Peyer's patch (tissue), 4 donors: ENCODE data around the gene RTTN. TPM values are rescaled to one million over a fixed set of nuclear protein-coding genes. Genes with fewer than 3 reads are reported as not detected.

Source experiments
- DNase-seq, 3 donors: peaks; one replicate each; pipeline ENCODE4 v3.0.0-alpha.2; 2017 to 2019
- H3K27ac ChIP-seq, 4 donors: fragments of 200-600 bp; sonication (generic); one replicate each; pipeline ENCODE4 v1.5.1; 2016 to 2019
- H3K27me3 ChIP-seq, 2 donors: fragments of 200-600 bp; sonication (generic); one replicate each; pipeline ENCODE4 v1.5.1; 2019
- H3K36me3 ChIP-seq, 3 donors: fragments of 200-600 bp; sonication (generic); one replicate each; pipeline ENCODE4 v1.5.1; 2016 to 2019
- H3K4me1 ChIP-seq, 4 donors: fragments of 200-600 bp; sonication (generic); one replicate each; pipeline ENCODE4 v1.5.1; 2016 to 2019
- H3K4me3 ChIP-seq, 4 donors: fragments of 200-600 bp; sonication (generic); 1 replicate in 3 of 4; 2 replicates in 1 of 4; pipeline ENCODE4 v1.5.1; 2016 to 2019; ENCODE audit warnings: mild to moderate bottlenecking in 1 of 4
- H3K9me3 ChIP-seq, 4 donors: fragments of 200-600 bp; sonication (generic); one replicate each; pipeline ENCODE4 v1.5.1; 2016 to 2019; ENCODE audit warnings: mild to moderate bottlenecking in 1 of 4
- CTCF ChIP-seq, 6 experiments: fragments of 450-650 bp in 4 of 6; fragments of 200-600 bp in 2 of 6; sonication (generic) in 1 of 6; IDR thresholded peaks; one replicate each; pipeline ENCODE4 v1.5.1; 2017 to 2019; ENCODE audit warnings: antibody characterized with exemption in 6 of 6, mild to moderate bottlenecking in 3 of 6, moderate library complexity in 1 of 6
- POLR2A ChIP-seq, 2 donors: fragments of 450-650 bp; IDR thresholded peaks; one replicate each; pipeline ENCODE4 v1.5.1; 2017; ENCODE audit warnings: antibody characterized with exemption in 2 of 2, mild to moderate bottlenecking in 2 of 2, moderate library complexity in 2 of 2
- total RNA-seq, 4 donors: library from RNA; depleted of rRNA; stranded (reverse); fragments of >200 nt; gene quantifications; one replicate each; pipeline ENCODE4 v1.1.0, GENCODE V29; 2016

The RTTN gene
- total RNA-seq, 4 donors from 2014 or later, result 15.3 to 28.1 (median 22.2) TPM

GRCh38 chr18:70148039-70148938 lies 57.2 kb downstream of the RTTN start:
- Histone ChIP-seq H3K4me3 (no peak overlapping the region), H3K9me3 (no peaks in the 10 kb centered on the region), H3K27ac (no peak overlapping the region), H3K36me3 (peaks cover 0 to 14% (median 0%) of the 10 kb centered on the region in 3 donors), H3K27me3 (no peaks in the 10 kb centered on the region), H3K4me1 (no peaks in the 10 kb centered on the region)
- DNase-seq, result no peak
- TF ChIP-seq POLR2A (IDR thresholded peaks at IDR 0.05), result no peak
- no peak for TF ChIP-seq CTCF (IDR thresholded peaks at IDR 0.05)

DNA sequence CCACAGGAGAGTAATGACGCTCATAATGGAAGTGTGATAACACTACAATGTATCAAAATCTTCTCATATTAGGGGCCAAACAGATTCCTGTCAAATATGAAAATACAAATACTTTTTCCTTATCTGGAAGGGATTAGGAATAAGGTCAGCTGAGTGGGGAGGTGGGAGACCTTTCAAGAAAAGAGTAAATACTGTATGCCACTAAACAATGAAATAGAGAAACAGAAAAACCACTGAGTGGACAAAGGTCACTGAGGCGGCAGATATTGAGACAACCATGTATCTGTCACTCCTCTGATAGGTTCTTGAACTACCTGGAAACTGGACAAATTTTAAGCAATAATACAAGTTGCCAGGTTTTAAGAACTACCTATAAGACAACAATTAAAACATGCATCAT lies 59.3 kb downstream of the RTTN start:
- peaks cover 0 to 14% (median 0%) of the 10 kb centered on the region in 3 donors for H3K36me3 ChIP-seq
- H3K27me3 ChIP-seq, result no peaks in the 10 kb centered on the region
- no peak for TF ChIP-seq POLR2A (IDR thresholded peaks at IDR 0.05)
- no peak for TF ChIP-seq CTCF (IDR thresholded peaks at IDR 0.05)
- no peak for DNase-seq
- no peaks in the 10 kb centered on the region for H3K9me3 ChIP-seq
- no peaks in the 10 kb centered on the region for H3K4me1 ChIP-seq
- H3K4me3 ChIP-seq, result no peak overlapping the region
- no peak overlapping the region for H3K27ac ChIP-seq

DNA sequence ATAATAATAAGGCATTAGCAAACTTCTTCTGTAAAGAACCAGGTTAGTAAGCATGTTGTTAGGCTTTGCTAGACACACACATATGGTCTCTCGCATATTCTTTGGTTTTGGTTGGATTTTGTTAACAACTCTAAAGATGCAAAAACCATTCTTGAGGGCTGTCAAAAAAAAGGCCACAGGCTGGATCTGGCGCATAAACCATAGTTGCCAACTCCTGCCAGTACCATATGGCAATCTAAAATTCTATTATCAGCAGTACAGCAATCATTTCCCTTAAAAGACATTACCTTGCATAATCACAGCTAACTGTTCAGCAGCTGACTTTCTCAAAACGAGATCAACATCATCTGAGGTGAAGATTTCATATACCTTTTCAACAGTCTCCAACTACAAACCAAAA lies 63.5 kb downstream of the RTTN start:
- Histone ChIP-seq H3K4me1 (no peaks in the 10 kb centered on the region), H3K36me3 (peaks cover 0 to 4% (median 0%) of the 10 kb centered on the region in 3 donors), H3K9me3 (no peaks in the 10 kb centered on the region), H3K4me3 (no peak overlapping the region), H3K27me3 (no peaks in the 10 kb centered on the region), H3K27ac (no peak overlapping the region)
- TF ChIP-seq CTCF (IDR thresholded peaks at IDR 0.05) (no peak), POLR2A (IDR thresholded peaks at IDR 0.05) (no peak)
- no peak for DNase-seq

- H3K27me3 ChIP-seq, result no peaks in the 10 kb centered on the region
- H3K4me1 ChIP-seq, result no peaks in the 10 kb centered on the region
- no peak overlapping the region for H3K27ac ChIP-seq
- peaks cover 0 to 4% (median 0%) of the 10 kb centered on the region in 3 donors for H3K36me3 ChIP-seq
- TF ChIP-seq POLR2A (IDR thresholded peaks at IDR 0.05) (no peak), CTCF (IDR thresholded peaks at IDR 0.05) (no peak)
- no peak overlapping the region for H3K4me3 ChIP-seq
- no peaks in the 10 kb centered on the region for H3K9me3 ChIP-seq
- no peak for DNase-seq
These were observed 66.3 kb downstream of the RTTN start for GRCh38 chr18:70139138-70139537.

DNA sequence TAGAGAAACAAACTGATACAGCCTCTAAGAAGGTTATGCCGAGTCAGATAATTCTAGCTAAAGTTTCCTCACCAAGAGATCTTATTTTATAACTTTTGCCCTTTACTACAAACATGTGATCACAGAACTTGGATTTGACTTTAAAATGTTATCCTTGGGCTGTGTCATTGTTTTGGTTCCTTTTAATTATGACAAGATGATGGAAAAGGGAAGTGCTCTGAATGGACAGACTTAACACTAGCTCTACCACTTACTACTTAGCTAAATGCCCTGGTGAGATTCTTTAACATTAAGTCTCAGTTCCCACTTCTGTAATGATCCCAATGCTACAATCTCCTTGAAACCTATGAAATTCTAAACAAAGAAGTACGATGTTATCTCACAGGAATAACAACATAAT lies 69.9 kb downstream of the RTTN start:
- Histone ChIP-seq H3K27ac (no peak overlapping the region), H3K4me1 (no peaks in the 10 kb centered on the region), H3K27me3 (no peaks in the 10 kb centered on the region), H3K4me3 (no peak overlapping the region), H3K36me3 (peaks cover 0 to 4% (median 0%) of the 10 kb centered on the region in 3 donors), H3K9me3 (no peaks in the 10 kb centered on the region)
- TF ChIP-seq POLR2A (IDR thresholded peaks at IDR 0.05) (no peak), CTCF (IDR thresholded peaks at IDR 0.05) (no peak)
- no peak for DNase-seq
